GM23248 (cell line): ENCODE results near the gene PIP4K2C.

Experiments
- EZH2 ChIP-seq: fragments of 200-600 bp; sonication (generic); IDR thresholded peaks from 2 replicates; pipeline ENCODE4 v1.6.1; 2018; ENCODE audit warnings: antibody characterized with exemption, mild to moderate bottlenecking; ENCODE audit not compliant: insufficient read depth, poor library complexity, severe bottlenecking
- EZH2phosphoT487 ChIP-seq: fragments of 200-600 bp; sonication (generic); IDR thresholded peaks from 2 replicates; pipeline ENCODE4 v1.6.1; 2018; ENCODE audit warnings: antibody characterized with exemption, moderate library complexity, mild to moderate bottlenecking, low read depth; ENCODE audit not compliant: insufficient read depth

DNA sequence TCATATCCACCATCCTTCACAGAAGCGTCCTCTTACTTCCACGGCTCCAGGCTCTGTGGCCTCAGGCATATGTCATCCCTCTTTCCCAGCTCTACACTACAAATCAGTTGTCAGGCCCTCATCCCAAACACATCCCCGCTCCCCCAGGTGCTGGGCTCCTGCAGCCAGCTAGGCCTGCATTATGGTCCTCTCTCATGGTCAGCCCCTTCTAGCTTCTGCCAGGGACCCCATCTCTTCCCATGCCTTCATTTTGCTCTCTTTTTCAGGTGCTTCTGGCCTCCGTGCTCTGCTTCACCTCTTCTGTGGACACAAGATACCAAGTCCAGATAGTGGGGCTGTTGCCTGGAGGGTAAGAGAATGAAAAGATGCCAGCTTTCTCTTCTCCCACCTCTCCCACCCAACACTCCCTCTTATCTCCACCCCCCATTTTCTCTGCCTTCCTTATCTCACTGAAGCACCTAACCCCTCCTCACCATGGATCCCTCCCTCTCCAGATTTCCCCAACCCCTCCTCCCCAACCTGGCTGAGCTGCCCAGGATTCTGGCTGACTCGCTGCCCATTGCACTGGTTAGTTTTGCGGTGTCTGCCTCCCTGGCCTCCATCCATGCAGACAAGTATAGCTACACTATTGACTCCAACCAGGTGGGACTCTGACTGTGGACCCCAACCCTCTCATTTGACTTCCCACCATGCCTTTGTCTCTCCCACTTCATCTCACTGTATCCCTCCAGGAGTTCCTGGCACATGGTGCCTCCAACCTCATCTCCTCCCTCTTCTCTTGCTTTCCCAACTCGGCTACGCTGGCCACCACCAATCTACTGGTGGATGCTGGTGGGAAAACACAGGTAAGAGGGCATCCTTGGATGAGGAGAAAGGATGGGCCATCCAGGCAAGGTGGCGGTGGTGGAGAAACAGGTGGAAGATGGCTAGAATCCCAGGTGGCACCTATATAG, 31.6 kb downstream of the PIP4K2C start:
- TF ChIP-seq EZH2phosphoT487 (no peak), EZH2 (no peak)
